ENCODE data around the gene KCNN2. TPM values are rescaled to one million over a fixed set of nuclear protein-coding genes. Genes with fewer than 3 reads are reported as not detected.

The KCNN2 gene
- total and polyA plus RNA-seq, 4 donors, result 0.09 to 4.6 (median 3.0) TPM

- H3K27me3 ChIP-seq (ENCODE audit: control insufficient read depth in 4 of 4, insufficient read depth in 4 of 4, low read length in 3 of 4), result no peaks in the 10 kb centered on the region
- H3K4me1 ChIP-seq (ENCODE audit: control insufficient read depth in 4 of 4, insufficient read depth in 4 of 4, low read length in 3 of 4), result peaks cover 0 to 15% (median 5%) of the 10 kb centered on the region in 4 donors
- H3K27ac ChIP-seq (ENCODE audit: low read depth in 1 of 2, low read length in 2 of 2), result no peak overlapping the region
- H3K9me3 ChIP-seq (ENCODE audit: control insufficient read depth in 4 of 4, low read length in 3 of 4), result no peaks in the 10 kb centered on the region
- no peak for DNase-seq (ENCODE audit: low spot score)
- no peak overlapping the region for H3K9ac ChIP-seq (ENCODE audit: low read depth in 1 of 2, low read length in 2 of 2)
- WGBS, result 60% methylated on average over 3 of the region's 3 CpGs
- H3K36me3 ChIP-seq (ENCODE audit: control insufficient read depth in 4 of 4, insufficient read depth in 3 of 4, low read depth in 1 of 4, low read length in 3 of 4), result peaks cover 0 to 3% (median 1%) of the 10 kb centered on the region in 4 donors
- TF ChIP-seq FOXA2 (IDR thresholded peaks at IDR 0.05) (no peak), JUND (IDR thresholded peaks at IDR 0.05) (no peak), YY1 (IDR thresholded peaks at IDR 0.05) (no peak), HNF4A (conservative IDR thresholded peaks at IDR 0.05) (no peak), FOXA1 (IDR thresholded peaks at IDR 0.05) (no peak), GABPA (IDR thresholded peaks at IDR 0.05 in 1 of 2, conservative IDR thresholded peaks at IDR 0.05 in 1 of 2) (no peak), TAF1 (conservative IDR thresholded peaks at IDR 0.05) (no peak), RAD21 (IDR thresholded peaks at IDR 0.05) (no peak), CTCF (IDR thresholded peaks at IDR 0.05; ENCODE audit: low read depth, low read length, missing input control) (no peak), ZBTB33 (IDR thresholded peaks at IDR 0.05) (no peak), RXRA (IDR thresholded peaks at IDR 0.05) (no peak), EGR1 (IDR thresholded peaks at IDR 0.05; ENCODE audit: low read depth in 2 of 2) (no peak), SP1 (IDR thresholded peaks at IDR 0.05) (no peak), REST (IDR thresholded peaks at IDR 0.05) (no peak), NR2F2 (IDR thresholded peaks at IDR 0.05) (no peak), HNF4G (IDR thresholded peaks at IDR 0.05) (no peak)
- TF ChIP-seq, protein P1, sequence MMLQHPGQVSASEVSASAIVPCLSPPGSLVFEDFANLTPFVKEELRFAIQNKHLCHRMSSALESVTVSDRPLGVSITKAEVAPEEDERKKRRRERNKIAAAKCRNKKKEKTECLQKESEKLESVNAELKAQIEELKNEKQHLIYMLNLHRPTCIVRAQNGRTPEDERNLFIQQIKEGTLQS (IDR thresholded peaks at IDR 0.05), result no peak
- H3K4me3 ChIP-seq (ENCODE audit: low read depth in 1 of 3, low read length in 3 of 3), result no peak overlapping the region
Observed at GRCh38 chr5:114467729-114468128, 105.9 kb downstream of the KCNN2 start.

DNA sequence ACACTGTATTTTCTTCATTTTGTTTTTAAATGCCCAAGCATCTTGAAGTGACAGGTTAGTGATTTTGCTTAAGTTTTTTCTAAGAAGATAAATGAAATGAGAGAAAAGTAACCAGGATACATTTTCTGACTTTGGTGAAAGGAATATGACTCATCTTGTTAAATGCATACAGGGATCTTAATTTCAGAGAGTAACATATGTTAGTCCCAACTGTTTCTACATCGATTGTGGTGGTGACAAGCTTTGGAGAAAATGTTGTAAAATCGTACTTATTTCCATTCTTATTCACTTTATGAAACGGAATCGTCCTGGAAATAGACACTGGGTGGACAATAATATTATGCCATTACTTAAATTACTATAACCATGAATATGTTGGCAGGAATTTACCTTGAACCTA, 107.5 kb downstream of the KCNN2 start:
- WGBS, result 84% methylated on average over 4 of the region's 4 CpGs
- no peaks in the 10 kb centered on the region for H3K27me3 ChIP-seq (ENCODE audit: control insufficient read depth in 4 of 4, insufficient read depth in 4 of 4, low read length in 3 of 4)
- H3K36me3 ChIP-seq (ENCODE audit: control insufficient read depth in 4 of 4, insufficient read depth in 3 of 4, low read depth in 1 of 4, low read length in 3 of 4), result peaks cover 0 to under 1% (median 0%) of the 10 kb centered on the region in 4 donors
- no peak overlapping the region for H3K9ac ChIP-seq (ENCODE audit: low read depth in 1 of 2, low read length in 2 of 2)
- no peak for TF ChIP-seq RAD21 (IDR thresholded peaks at IDR 0.05)
- TF ChIP-seq HNF4G (IDR thresholded peaks at IDR 0.05), result no peak
- no peak for TF ChIP-seq SP1 (IDR thresholded peaks at IDR 0.05)
- TF ChIP-seq, protein P2, sequence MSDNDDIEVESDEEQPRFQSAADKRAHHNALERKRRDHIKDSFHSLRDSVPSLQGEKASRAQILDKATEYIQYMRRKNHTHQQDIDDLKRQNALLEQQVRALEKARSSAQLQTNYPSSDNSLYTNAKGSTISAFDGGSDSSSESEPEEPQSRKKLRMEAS (IDR thresholded peaks at IDR 0.05), result no peak
- H3K4me3 ChIP-seq (ENCODE audit: low read depth in 1 of 3, low read length in 3 of 3), result no peak overlapping the region
- H3K9me3 ChIP-seq (ENCODE audit: control insufficient read depth in 4 of 4, low read length in 3 of 4), result no peaks in the 10 kb centered on the region
- H3K27ac ChIP-seq (ENCODE audit: low read depth in 1 of 2, low read length in 2 of 2), result no peak overlapping the region
- H3K4me1 ChIP-seq (ENCODE audit: control insufficient read depth in 4 of 4, insufficient read depth in 4 of 4, low read length in 3 of 4), result peaks cover 5 to 25% (median 7%) of the 10 kb centered on the region in 4 donors
- no peak for DNase-seq (ENCODE audit: low spot score)
